HepG2 (cell line): ENCODE results near the gene ACAP2. TPM values are rescaled to one million over a fixed set of nuclear protein-coding genes. Genes with fewer than 3 reads are reported as not detected.

ENCODE experiments used
- ATRX ChIP-seq: sonication (generic); formaldehyde crosslinking; IDR thresholded peaks from 2 replicates; pipeline ENCODE4 v1.4.0; 2020; ENCODE audit warnings: missing genetic modification reagents, borderline replicate concordance
- EZH2 ChIP-seq: conservative IDR thresholded peaks from 2 replicates; pipeline ENCODE4 v1.6.1; 2012; ENCODE audit warnings: mild to moderate bottlenecking, low read depth, low read length, moderate library complexity
- IKZF1 ChIP-seq: fragments of 450-650 bp; IDR thresholded peaks from 2 replicates; pipeline ENCODE4 v1.7.1; 2016
- LBX2 ChIP-seq: sonication (generic); formaldehyde crosslinking; IDR thresholded peaks from 2 replicates; pipeline ENCODE4 v1.5.0; 2020; ENCODE audit warnings: missing genetic modification reagents, mild to moderate bottlenecking, borderline replicate concordance
- MED8 ChIP-seq: sonication (generic); formaldehyde crosslinking; IDR thresholded peaks from 2 replicates; pipeline ENCODE4 v1.8.1; 2023; ENCODE audit warnings: mild to moderate bottlenecking, missing genetic modification reagents; ENCODE audit not compliant: insufficient replicate concordance
- MYC ChIP-seq: sonication (generic); formaldehyde crosslinking; IDR thresholded peaks from 2 replicates; pipeline ENCODE4 v1.9.0; 2021; ENCODE audit warnings: missing genetic modification reagents, borderline replicate concordance
- PRDM15 ChIP-seq: sonication (generic); formaldehyde crosslinking; IDR thresholded peaks from 2 replicates; pipeline ENCODE4 v1.4.0; 2020; ENCODE audit warnings: missing genetic modification reagents
- SKIL ChIP-seq: sonication (generic); formaldehyde crosslinking; IDR thresholded peaks from 2 replicates; pipeline ENCODE4 v1.8.0; 2022; ENCODE audit warnings: missing genetic modification reagents, mild to moderate bottlenecking, moderate library complexity, borderline replicate concordance
- SOX5 ChIP-seq: IDR thresholded peaks from 2 replicates; pipeline ENCODE4 v1.6.1; 2016; ENCODE audit warnings: borderline replicate concordance
- THRA ChIP-seq: sonication (generic); formaldehyde crosslinking; IDR thresholded peaks from 2 replicates; pipeline ENCODE4 v1.4.0; 2020; ENCODE audit warnings: missing genetic modification reagents, borderline replicate concordance
- TSC22D2 ChIP-seq: sonication (generic); formaldehyde crosslinking; IDR thresholded peaks from 2 replicates; pipeline ENCODE4 v1.5.1; 2020; ENCODE audit warnings: missing genetic modification reagents, mild to moderate bottlenecking, borderline replicate concordance
- YY1 ChIP-seq: IDR thresholded peaks from 2 replicates; pipeline ENCODE4 v1.6.1; 2011; ENCODE audit warnings: low read length, low read depth, moderate library complexity, mild to moderate bottlenecking; ENCODE audit not compliant: insufficient read depth, insufficient replicate concordance
- ZFP1 ChIP-seq: IDR thresholded peaks from 2 replicates; pipeline ENCODE4 v1.6.1; 2016
- ZFP36L2 ChIP-seq: sonication (generic); formaldehyde crosslinking; IDR thresholded peaks from 2 replicates; pipeline ENCODE4 v1.4.0; 2020; ENCODE audit warnings: missing genetic modification reagents
- ZNF160 ChIP-seq: sonication (generic); formaldehyde crosslinking; IDR thresholded peaks from 2 replicates; pipeline ENCODE4 v1.8.0; 2022; ENCODE audit warnings: mild to moderate bottlenecking, inconsistent platforms, missing genetic modification reagents
- ZNF207 ChIP-seq: fragments of 450-650 bp; IDR thresholded peaks from 2 replicates; pipeline ENCODE4 v1.6.1; 2016; ENCODE audit warnings: antibody characterized with exemption, borderline replicate concordance
- ZNF256 ChIP-seq: sonication (generic); formaldehyde crosslinking; conservative IDR thresholded peaks from 2 replicates; pipeline ENCODE4 v1.4.0; 2020; ENCODE audit warnings: missing genetic modification reagents
- ZNF30 ChIP-seq: sonication (generic); formaldehyde crosslinking; IDR thresholded peaks from 2 replicates; pipeline ENCODE4 v1.5.0; 2020; ENCODE audit warnings: mild to moderate bottlenecking, missing genetic modification reagents
- ZNF326 ChIP-seq: sonication (generic); formaldehyde crosslinking; IDR thresholded peaks from 2 replicates; pipeline ENCODE4 v1.4.0; 2020; ENCODE audit warnings: missing genetic modification reagents, borderline replicate concordance
- ZNF546 ChIP-seq: sonication (generic); formaldehyde crosslinking; conservative IDR thresholded peaks from 2 replicates; pipeline ENCODE4 v1.8.1; 2023; ENCODE audit warnings: mild to moderate bottlenecking, missing genetic modification reagents
- ZNF549 ChIP-seq: sonication (generic); formaldehyde crosslinking; IDR thresholded peaks from 2 replicates; pipeline ENCODE4 v1.5.0; 2020; ENCODE audit warnings: missing genetic modification reagents
- ZNF629 ChIP-seq: sonication (generic); formaldehyde crosslinking; conservative IDR thresholded peaks from 2 replicates; pipeline ENCODE4 v1.5.0; 2020; ENCODE audit warnings: missing genetic modification reagents
- ZSCAN25 ChIP-seq: sonication (generic); formaldehyde crosslinking; IDR thresholded peaks from 2 replicates; pipeline ENCODE4 v1.8.0; 2022; ENCODE audit warnings: mild to moderate bottlenecking, missing genetic modification reagents
- polyA plus RNA-seq, 8 experiments: library from polyadenylated mRNA; depleted of rRNA in 3 of 8; stranded (reverse) in 7 of 8; unstranded in 1 of 8; fragments of >200 nt; fragmentation: Illumina TruSeq in 4 of 8; extraction: Trizol in 4 of 8; gene quantifications; 2 replicates each; pipeline versions ENCODE4 v1.2.1 to v1.2.3, GENCODE V29; 2011 to 2016; ENCODE audit warnings: low read depth in 4 of 8, missing spikeins in 1 of 8, mixed read lengths in 1 of 8; ENCODE audit not compliant: insufficient read depth in 1 of 8
- total RNA-seq, 5 experiments: library from RNA; depleted of rRNA; stranded (reverse); fragments of >200 nt; fragmentation: Illumina TruSeq; extraction: Trizol; gene quantifications; 2 replicates each; pipeline ENCODE4 v1.2.3, GENCODE V29; 2016; ENCODE audit warnings: low read depth in 1 of 5

The ACAP2 gene
- total and polyA plus RNA-seq, 2 of the 13 experiments (the other 11 are each of a cell fraction or from before 2014, with no cell fraction given) = 7.3 to 23.9 TPM

GRCh38 chr3:195259475-195260279 is 183.1 kb downstream of the ACAP2 start (continued):
- TF ChIP-seq MED8 (CRISPR knock-in tag) (peak; percentile 86), ZNF549 (CRISPR knock-in tag) (no peak), ZSCAN25 (peak; percentile 73; the same call in 1 of the 2 replicates), MYC (CRISPR knock-in tag) (peak; percentile 88), ZNF207 (no peak), IKZF1 (no peak), EZH2 (no peak), SOX5 (CRISPR knock-in tag) (peak; percentile 79; the same call in 1 of the 2 replicates), TSC22D2 (CRISPR knock-in tag) (no peak; the same call in 1 of the 2 replicates), ZNF256 (CRISPR knock-in tag) (0 out of 2 replicates have a peak, but pooled peaks have one; percentile 19), ZNF629 (peak; percentile 7; the same call in 1 of the 2 replicates), ZFP36L2 (CRISPR knock-in tag) (no peak; the same call in 1 of the 2 replicates), SKIL (peak; percentile 79; the same call in 1 of the 2 replicates), YY1 (peak; percentile 72), PRDM15 (no peak), LBX2 (CRISPR knock-in tag) (0 out of 2 replicates have a peak, but pooled peaks have one; percentile 18), THRA (CRISPR knock-in tag) (no peak; the same call in 1 of the 2 replicates), ZNF326 (CRISPR knock-in tag) (no peak), ATRX (CRISPR knock-in tag) (no peak), ZNF160 (CRISPR knock-in tag) (no peak), ZFP1 (no peak), ZNF546 (CRISPR knock-in tag) (peak; percentile 46; the same call in 1 of the 2 replicates), ZNF30 (CRISPR knock-in tag) (no peak)
